Smooth muscle cell (in vitro differentiated cells): Measurements from ENCODE around the gene CPE. TPM values are rescaled to one million over a fixed set of nuclear protein-coding genes. Genes with fewer than 3 reads are reported as not detected.

Experiments used
- DNase-seq: peaks from one replicate; lab custom pipeline; 2025; ENCODE audit not compliant: unreplicated experiment; lab: John Stamatoyannopoulos, UW
- H2AFZ ChIP-seq: fragments of 200-600 bp; sonication (generic); 2 replicates; pipeline ENCODE4 v1.6.0; 2016; ENCODE audit warnings: antibody characterized with exemption, low read depth, mild to moderate bottlenecking
- H3F3A ChIP-seq: fragments of 200-600 bp; sonication (generic); 2 replicates; pipeline ENCODE4 v1.6.0; 2017; ENCODE audit warnings: antibody characterized with exemption, low read depth
- H3K27ac ChIP-seq: fragments of 200-600 bp; sonication (generic); 2 replicates; pipeline ENCODE4 v1.5.1; 2016; ENCODE audit warnings: low read depth, mild to moderate bottlenecking
- H3K27me3 ChIP-seq: fragments of 200-600 bp; sonication (generic); 2 replicates; pipeline ENCODE4 v1.6.1; 2016; ENCODE audit warnings: low read depth, mild to moderate bottlenecking
- H3K36me3 ChIP-seq: fragments of 200-600 bp; sonication (generic); 2 replicates; pipeline ENCODE4 v1.5.1; 2016; ENCODE audit warnings: low read depth
- H3K4me1 ChIP-seq: fragments of 200-600 bp; sonication (generic); 2 replicates; pipeline ENCODE4 v1.5.1; 2016; ENCODE audit warnings: low read depth
- H3K4me2 ChIP-seq: fragments of 200-600 bp; sonication (generic); 2 replicates; pipeline ENCODE4 v1.6.0; 2016; ENCODE audit warnings: mild to moderate bottlenecking
- H3K4me3 ChIP-seq: fragments of 200-600 bp; sonication (generic); 2 replicates; pipeline ENCODE4 v1.5.1; 2016; ENCODE audit warnings: mild to moderate bottlenecking
- H3K79me2 ChIP-seq: fragments of 200-600 bp; sonication (generic); 2 replicates; pipeline ENCODE4 v1.6.0; 2016; ENCODE audit warnings: low read depth, mild to moderate bottlenecking
- H3K9ac ChIP-seq: fragments of 200-600 bp; sonication (generic); 2 replicates; pipeline ENCODE4 v1.6.0; 2016; ENCODE audit warnings: low read depth
- H3K9me3 ChIP-seq: fragments of 200-600 bp; sonication (generic); replicated peaks from 2 replicates; pipeline ENCODE4 v1.5.1; 2016; ENCODE audit warnings: low read depth
- H4K20me1 ChIP-seq: fragments of 200-600 bp; sonication (generic); 2 replicates; pipeline ENCODE4 v1.6.0; 2016; ENCODE audit warnings: low read depth
- CTCF ChIP-seq: fragments of 200-600 bp; sonication (generic); IDR thresholded peaks from 2 replicates; pipeline ENCODE4 v1.5.1; 2017; ENCODE audit warnings: borderline replicate concordance, mild to moderate bottlenecking, antibody characterized with exemption; ENCODE audit not compliant: insufficient read depth, poor library complexity, severe bottlenecking
- WGBS: methylation state at CpG from one replicate; pipeline ENCODE4 v1.1.7; 2016; ENCODE audit warnings: low lambda C conversion rate; 5-methylcytosine and 5-hydroxymethylcytosine counted together
- polyA plus RNA-seq: library from polyadenylated mRNA; unstranded; fragments of >200 nt; fragmentation: Nextera tagmentation; extraction: Ambion mirVana; gene quantifications from 2 replicates; pipeline ENCODE4 v1.2.1, GENCODE V29; 2016
- total RNA-seq: library from RNA; depleted of rRNA; stranded (reverse); fragments of >200 nt; gene quantifications from 2 replicates; pipeline ENCODE4 v1.2.3, GENCODE V29; 2014

CPE gene
- total and polyA plus RNA-seq, 2 experiments from 2014 or later: 45.9 to 47.6 TPM

- no peak for TF ChIP-seq CTCF
- Histone ChIP-seq H3K4me2 (peak overlapping the region; percentile 62), H3K27ac (no peak overlapping the region), H3K27me3 (no peaks in the 10 kb centered on the region), H3K9ac (no peak overlapping the region), H2AFZ (no peak overlapping the region), H3K9me3 (no peaks in the 10 kb centered on the region), H3K36me3 (no peaks in the 10 kb centered on the region), H4K20me1 (no peaks in the 10 kb centered on the region), H3F3A (no peaks in the 10 kb centered on the region), H3K4me1 (no peaks in the 10 kb centered on the region), H3K4me3 (no peak overlapping the region), H3K79me2 (no peaks in the 10 kb centered on the region)
- no peak for DNase-seq
- 72% methylated on average over 7 of the region's 7 CpGs for WGBS
Measured at GRCh38 chr4:165464376-165464775, 85.6 kb downstream of the CPE start.

- no peaks in the 10 kb centered on the region for H3K9me3 ChIP-seq
- H3F3A ChIP-seq: no peaks in the 10 kb centered on the region
- H3K36me3 ChIP-seq: no peaks in the 10 kb centered on the region
- no peaks in the 10 kb centered on the region for H3K27me3 ChIP-seq
- no peak for DNase-seq
- 29% methylated on average over 9 of the region's 9 CpGs for WGBS
- H3K27ac ChIP-seq: no peak overlapping the region
- H3K4me3 ChIP-seq: peak overlapping the region; percentile 1
- peak; percentile 81 for TF ChIP-seq CTCF
- H2AFZ ChIP-seq: no peak overlapping the region
- H3K9ac ChIP-seq: no peak overlapping the region
- peak overlapping the region; percentile 62 for H3K4me2 ChIP-seq
- H4K20me1 ChIP-seq: no peaks in the 10 kb centered on the region
- H3K79me2 ChIP-seq: no peaks in the 10 kb centered on the region
- H3K4me1 ChIP-seq: no peaks in the 10 kb centered on the region
Measured at GRCh38 chr4:165464813-165465381, 86.1 kb downstream of the CPE start.

- Histone ChIP-seq H2AFZ (no peak overlapping the region), H3K27me3 (no peaks in the 10 kb centered on the region), H3K79me2 (no peaks in the 10 kb centered on the region), H4K20me1 (no peaks in the 10 kb centered on the region), H3K4me2 (no peak overlapping the region), H3K9me3 (peaks cover 16% of the 10 kb centered on the region), H3K36me3 (no peaks in the 10 kb centered on the region), H3F3A (no peaks in the 10 kb centered on the region), H3K9ac (no peak overlapping the region), H3K4me3 (no peak overlapping the region), H3K27ac (no peak overlapping the region), H3K4me1 (no peaks in the 10 kb centered on the region)
- 84% methylated on average over 2 of the region's 2 CpGs for WGBS
- no peak for TF ChIP-seq CTCF
- no peak for DNase-seq
Measured at GRCh38 chr4:165470009-165470408, 91.2 kb downstream of the CPE start.
